ENCODE results near the gene NTRK1. TPM values are rescaled to one million over a fixed set of nuclear protein-coding genes. Genes with fewer than 3 reads are reported as not detected.

The NTRK1 gene
- total RNA-seq, 3 donors from 2014 or later (not counting 1 experiment from before 2014, with no cell fraction given) = 1.7 to 16.7 (median 2.4) TPM

DNA sequence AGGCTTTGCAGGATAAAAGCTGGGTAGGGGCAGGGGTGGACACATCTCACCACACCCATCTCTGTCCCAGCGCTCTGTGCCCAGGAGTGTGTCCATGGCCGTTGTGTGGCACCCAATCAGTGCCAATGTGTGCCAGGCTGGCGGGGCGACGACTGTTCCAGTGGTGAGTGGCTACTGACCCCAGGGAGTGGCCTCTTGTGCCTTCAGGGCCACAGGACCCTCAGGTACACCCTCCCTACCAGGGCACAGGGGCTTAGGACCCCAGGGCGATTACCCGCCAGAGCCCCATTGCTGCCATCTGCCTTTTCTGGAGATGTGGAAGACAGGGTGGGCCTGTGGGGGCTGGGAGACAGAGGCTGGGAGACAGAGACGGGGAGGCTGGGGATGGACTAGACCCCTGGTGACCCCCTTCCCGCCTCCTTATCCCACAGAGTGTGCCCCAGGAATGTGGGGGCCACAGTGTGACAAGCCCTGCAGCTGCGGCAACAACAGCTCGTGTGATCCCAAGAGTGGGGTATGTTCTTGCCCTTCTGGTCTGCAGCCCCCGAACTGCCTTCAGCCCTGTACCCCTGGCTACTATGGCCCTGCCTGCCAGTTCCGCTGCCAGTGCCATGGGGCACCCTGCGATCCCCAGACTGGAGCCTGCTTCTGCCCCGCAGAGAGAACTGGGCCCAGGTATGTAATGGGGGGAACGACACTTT lies 45.7 kb downstream of the NTRK1 start:
- H3K4me3 ChIP-seq (ENCODE audit: low read length) = no peak overlapping the region
- no peaks in the 10 kb centered on the region for H3K27me3 ChIP-seq (ENCODE audit: control insufficient read depth, insufficient read depth, low read length)
- TF ChIP-seq, protein P1, sequence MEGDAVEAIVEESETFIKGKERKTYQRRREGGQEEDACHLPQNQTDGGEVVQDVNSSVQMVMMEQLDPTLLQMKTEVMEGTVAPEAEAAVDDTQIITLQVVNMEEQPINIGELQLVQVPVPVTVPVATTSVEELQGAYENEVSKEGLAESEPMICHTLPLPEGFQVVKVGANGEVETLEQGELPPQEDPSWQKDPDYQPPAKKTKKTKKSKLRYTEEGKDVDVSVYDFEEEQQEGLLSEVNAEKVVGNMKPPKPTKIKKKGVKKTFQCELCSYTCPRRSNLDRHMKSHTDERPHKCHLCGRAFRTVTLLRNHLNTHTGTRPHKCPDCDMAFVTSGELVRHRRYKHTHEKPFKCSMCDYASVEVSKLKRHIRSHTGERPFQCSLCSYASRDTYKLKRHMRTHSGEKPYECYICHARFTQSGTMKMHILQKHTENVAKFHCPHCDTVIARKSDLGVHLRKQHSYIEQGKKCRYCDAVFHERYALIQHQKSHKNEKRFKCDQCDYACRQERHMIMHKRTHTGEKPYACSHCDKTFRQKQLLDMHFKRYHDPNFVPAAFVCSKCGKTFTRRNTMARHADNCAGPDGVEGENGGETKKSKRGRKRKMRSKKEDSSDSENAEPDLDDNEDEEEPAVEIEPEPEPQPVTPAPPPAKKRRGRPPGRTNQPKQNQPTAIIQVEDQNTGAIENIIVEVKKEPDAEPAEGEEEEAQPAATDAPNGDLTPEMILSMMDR (IDR thresholded peaks at IDR 0.05) = no peak
- intact Hi-C loops (cut with micrococcal nuclease) = no loop called here
- DNase-seq (no peak), ATAC-seq (no peak)
- peaks cover 3% of the 10 kb centered on the region for H3K4me1 ChIP-seq (ENCODE audit: control insufficient read depth, insufficient read depth, low read length)
- H3K27ac ChIP-seq (ENCODE audit: low read length) = no peak overlapping the region
- WGBS (ENCODE audit: insufficient coverage) = 92% methylated on average over 14 of the region's 16 CpGs
- Mint-ChIP-seq H3K27ac (no peak overlapping the region), H3K36me3 (no peaks in the 10 kb centered on the region), H3K4me3 (no peak overlapping the region), H3K9me3 (no peaks in the 10 kb centered on the region), H3K27me3 (ENCODE audit: low read depth in 2 of 2) (peaks cover 0 to 7% of the 10 kb centered on the region in 2 donors), H3K4me1 (peaks cover 0 to 3% of the 10 kb centered on the region in 2 donors)
- no peaks in the 10 kb centered on the region for H3K9me3 ChIP-seq (ENCODE audit: control insufficient read depth, insufficient read depth, low read length)
- H3K36me3 ChIP-seq (ENCODE audit: control insufficient read depth, insufficient read depth, low read length) = no peaks in the 10 kb centered on the region

DNA sequence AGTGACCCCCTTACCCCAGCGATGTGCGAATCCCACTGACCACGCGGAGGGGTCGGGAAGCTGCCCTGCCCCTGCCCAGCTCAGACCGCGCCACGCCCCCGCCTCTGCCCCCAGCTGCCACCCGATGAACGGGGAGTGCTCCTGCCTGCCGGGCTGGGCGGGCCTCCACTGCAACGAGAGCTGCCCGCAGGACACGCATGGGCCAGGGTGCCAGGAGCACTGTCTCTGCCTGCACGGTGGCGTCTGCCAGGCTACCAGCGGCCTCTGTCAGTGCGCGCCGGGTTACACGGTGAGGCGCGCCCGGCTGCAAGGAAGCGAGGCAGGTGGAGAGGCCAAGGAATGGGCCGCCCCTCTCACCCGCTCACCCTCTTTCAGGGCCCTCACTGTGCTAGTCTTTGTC lies 47.9 kb downstream of the NTRK1 start:
- H3K4me1 ChIP-seq (ENCODE audit: control insufficient read depth, insufficient read depth, low read length) = peaks cover 3% of the 10 kb centered on the region
- H3K4me3 ChIP-seq (ENCODE audit: low read length) = no peak overlapping the region
- Mint-ChIP-seq H3K27ac (no peak overlapping the region), H3K9me3 (no peaks in the 10 kb centered on the region), H3K4me3 (no peak overlapping the region), H3K27me3 (ENCODE audit: low read depth in 2 of 2) (peaks cover 0 to 7% of the 10 kb centered on the region in 2 donors), H3K4me1 (peaks cover 0 to 3% of the 10 kb centered on the region in 2 donors), H3K36me3 (no peaks in the 10 kb centered on the region)
- H3K9me3 ChIP-seq (ENCODE audit: control insufficient read depth, insufficient read depth, low read length) = no peaks in the 10 kb centered on the region
- WGBS (ENCODE audit: insufficient coverage) = 91% methylated on average over 29 of the region's 29 CpGs
- H3K27me3 ChIP-seq (ENCODE audit: control insufficient read depth, insufficient read depth, low read length) = no peaks in the 10 kb centered on the region
- no peaks in the 10 kb centered on the region for H3K36me3 ChIP-seq (ENCODE audit: control insufficient read depth, insufficient read depth, low read length)
- DNase-seq = no peak
- intact Hi-C loops (cut with micrococcal nuclease) = no loop called here
- TF ChIP-seq, protein P1 (IDR thresholded peaks at IDR 0.05) = no peak
- ATAC-seq = no peak
- H3K27ac ChIP-seq (ENCODE audit: low read length) = no peak overlapping the region

DNA sequence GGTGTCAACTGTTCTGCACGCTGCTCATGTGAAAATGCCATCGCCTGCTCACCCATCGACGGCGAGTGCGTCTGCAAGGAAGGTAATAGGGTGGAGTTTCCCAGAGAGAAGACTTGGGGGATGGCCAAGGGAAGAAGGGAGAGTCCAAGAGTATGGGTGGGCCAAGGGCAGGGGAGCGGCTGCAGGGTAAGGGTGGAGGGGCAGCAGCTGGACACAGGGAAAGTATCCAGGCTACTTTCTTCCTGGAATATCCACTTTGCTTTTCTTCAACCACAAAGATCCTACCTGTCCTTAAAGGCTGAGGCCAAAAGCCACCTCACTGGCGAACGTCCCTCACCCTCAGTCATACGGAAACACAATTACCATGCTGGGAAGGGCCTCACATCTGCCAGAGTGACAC lies 48.3 kb downstream of the NTRK1 start:
- no peaks in the 10 kb centered on the region for H3K36me3 ChIP-seq (ENCODE audit: control insufficient read depth, insufficient read depth, low read length)
- no peak overlapping the region for H3K4me3 Mint-ChIP-seq
- no peak overlapping the region for H3K4me3 ChIP-seq (ENCODE audit: low read length)
- H3K4me1 ChIP-seq (ENCODE audit: control insufficient read depth, insufficient read depth, low read length) = peaks cover 3% of the 10 kb centered on the region
- TF ChIP-seq, protein P1 (IDR thresholded peaks at IDR 0.05) = no peak
- DNase-seq = no peak
- no peak overlapping the region for H3K27ac ChIP-seq (ENCODE audit: low read length)
- ATAC-seq = no peak
- H3K27me3 Mint-ChIP-seq (ENCODE audit: low read depth in 2 of 2) = peaks cover 0 to 7% of the 10 kb centered on the region in 2 donors
- H3K36me3 Mint-ChIP-seq = no peaks in the 10 kb centered on the region
- intact Hi-C loops (cut with micrococcal nuclease) = no loop called here
- no peaks in the 10 kb centered on the region for H3K27me3 ChIP-seq (ENCODE audit: control insufficient read depth, insufficient read depth, low read length)
- H3K27ac Mint-ChIP-seq = no peak overlapping the region
- no peaks in the 10 kb centered on the region for H3K9me3 Mint-ChIP-seq
- 92% methylated on average over 9 of the region's 10 CpGs for WGBS (ENCODE audit: insufficient coverage)
- H3K9me3 ChIP-seq (ENCODE audit: control insufficient read depth, insufficient read depth, low read length) = no peaks in the 10 kb centered on the region
- H3K4me1 Mint-ChIP-seq = peaks cover 0 to 3% of the 10 kb centered on the region in 2 donors

DNA sequence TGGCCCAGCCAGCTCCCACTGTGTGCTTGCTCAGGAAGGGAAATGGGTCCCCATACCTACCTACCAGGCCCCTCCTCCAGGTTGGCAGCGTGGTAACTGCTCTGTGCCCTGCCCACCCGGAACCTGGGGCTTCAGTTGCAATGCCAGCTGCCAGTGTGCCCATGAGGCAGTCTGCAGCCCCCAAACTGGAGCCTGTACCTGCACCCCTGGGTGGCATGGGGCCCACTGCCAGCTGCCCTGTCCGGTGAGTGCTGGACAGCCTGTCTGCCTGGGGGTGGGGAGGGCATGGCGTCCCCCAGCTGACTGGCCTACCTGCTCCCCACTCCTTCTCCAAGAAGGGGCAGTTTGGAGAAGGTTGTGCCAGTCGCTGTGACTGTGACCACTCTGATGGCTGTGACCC lies 49.0 kb downstream of the NTRK1 start:
- no peak overlapping the region for H3K4me3 ChIP-seq (ENCODE audit: low read length)
- Mint-ChIP-seq H3K9me3 (no peaks in the 10 kb centered on the region), H3K36me3 (no peaks in the 10 kb centered on the region), H3K27ac (no peak overlapping the region), H3K27me3 (ENCODE audit: low read depth in 2 of 2) (peaks cover under 1 to 7% of the 10 kb centered on the region in 2 donors), H3K4me1 (peaks cover 0 to 3% of the 10 kb centered on the region in 2 donors), H3K4me3 (no peak overlapping the region)
- WGBS (ENCODE audit: insufficient coverage) = 85% methylated on average over 5 of the region's 5 CpGs
- TF ChIP-seq, protein P1 (IDR thresholded peaks at IDR 0.05) = no peak
- ATAC-seq (no peak), DNase-seq (no peak)
- no peaks in the 10 kb centered on the region for H3K27me3 ChIP-seq (ENCODE audit: control insufficient read depth, insufficient read depth, low read length)
- intact Hi-C loops (cut with micrococcal nuclease) = no loop called here
- H3K9me3 ChIP-seq (ENCODE audit: control insufficient read depth, insufficient read depth, low read length) = no peaks in the 10 kb centered on the region
- no peak overlapping the region for H3K27ac ChIP-seq (ENCODE audit: low read length)
- H3K4me1 ChIP-seq (ENCODE audit: control insufficient read depth, insufficient read depth, low read length) = peaks cover 3% of the 10 kb centered on the region
- no peaks in the 10 kb centered on the region for H3K36me3 ChIP-seq (ENCODE audit: control insufficient read depth, insufficient read depth, low read length)
